ENCODE results near the gene KLRK1.
"Not testable (repeated sequence)": the region's sequence is repeated elsewhere in the genome, so short reads cannot be mapped to it uniquely, and the experiment has no call there.

The KLRK1 gene

GRCh38 chr12:10389904-10390303 lies at the start of gene KLRK1:
TSS of gene KLRK1 (minus strand) at chr12:10390041. CDS start at chr12:10388810, 1,231 bp downstream.
- no peak for TF ChIP-seq CTCF (IDR thresholded peaks at IDR 0.05; ENCODE audit: low read depth, low read length)
- no peak within 1 kb of the TSS for H3K4me3 ChIP-seq (ENCODE audit: low read depth, low read length)

- not testable (repeated sequence) for H3K4me3 ChIP-seq (ENCODE audit: low read depth, low read length)
Measured at GRCh38 chr12:10437601-10438000, 47.8 kb upstream of the KLRK1 start.

GRCh38 chr12:10435816-10436215 lies 46.0 kb upstream of the KLRK1 start, which contains the start of gene KLRC2:
TSS of gene KLRC2 (minus strand) at chr12:10436010. CDS start at chr12:10435986, 24 bp downstream.
- H3K4me3 ChIP-seq (ENCODE audit: low read depth, low read length): not testable (repeated sequence)

- H3K4me3 ChIP-seq (ENCODE audit: low read depth, low read length): not testable (repeated sequence)
Measured at GRCh38 chr12:10430623-10431022, 40.8 kb upstream of the KLRK1 start.

- H3K4me3 ChIP-seq (ENCODE audit: low read depth, low read length): not testable (repeated sequence)
Measured at GRCh38 chr12:10425938-10426337, 36.1 kb upstream of the KLRK1 start.

GRCh38 chr12:10424260-10424899 lies 34.5 kb upstream of the KLRK1 start:
- not testable (repeated sequence) for H3K4me3 ChIP-seq (ENCODE audit: low read depth, low read length)

- H3K4me3 ChIP-seq (ENCODE audit: low read depth, low read length): not testable (repeated sequence)
Measured at GRCh38 chr12:10422159-10422558, 32.3 kb upstream of the KLRK1 start.

- H3K4me3 ChIP-seq (ENCODE audit: low read depth, low read length): not testable (repeated sequence)
Measured at GRCh38 chr12:10420334-10420733, 30.5 kb upstream of the KLRK1 start, which contains the start of gene KLRC3. TSS of gene KLRC3 (minus strand) at chr12:10420595. CDS start at chr12:10420550, 45 bp downstream.

GRCh38 chr12:10409392-10409791 lies 19.6 kb upstream of the KLRK1 start, which contains the start of gene KLRC4:
TSS of gene KLRC4 (minus strand) at chr12:10409757. CDS start at chr12:10409575, 182 bp downstream.
- no peak within 1 kb of the TSS for H3K4me3 ChIP-seq (ENCODE audit: low read depth, low read length)
- TF ChIP-seq CTCF (IDR thresholded peaks at IDR 0.05; ENCODE audit: low read depth, low read length): no peak

GRCh38 chr12:10408842-10409241 lies 19.0 kb upstream of the KLRK1 start:
- TF ChIP-seq CTCF (IDR thresholded peaks at IDR 0.05; ENCODE audit: low read depth, low read length): no peak
- H3K4me3 ChIP-seq (ENCODE audit: low read depth, low read length): no peak overlapping the region

- no peak overlapping the region for H3K4me3 ChIP-seq (ENCODE audit: low read depth, low read length)
- TF ChIP-seq CTCF (IDR thresholded peaks at IDR 0.05; ENCODE audit: low read depth, low read length): no peak
Measured at GRCh38 chr12:10406725-10407124, 16.9 kb upstream of the KLRK1 start.
